GM19397 (cell line): ENCODE data around the gene NLGN1.

Experiments
- ATAC-seq: cut with Tn5 transposase; IDR thresholded peaks from one replicate; pipeline ENCODE4 v1.9.1; 2021; ENCODE audit warnings: mild to moderate bottlenecking, moderate library complexity; ENCODE audit not compliant: unreplicated experiment

Gene NLGN1

DNA sequence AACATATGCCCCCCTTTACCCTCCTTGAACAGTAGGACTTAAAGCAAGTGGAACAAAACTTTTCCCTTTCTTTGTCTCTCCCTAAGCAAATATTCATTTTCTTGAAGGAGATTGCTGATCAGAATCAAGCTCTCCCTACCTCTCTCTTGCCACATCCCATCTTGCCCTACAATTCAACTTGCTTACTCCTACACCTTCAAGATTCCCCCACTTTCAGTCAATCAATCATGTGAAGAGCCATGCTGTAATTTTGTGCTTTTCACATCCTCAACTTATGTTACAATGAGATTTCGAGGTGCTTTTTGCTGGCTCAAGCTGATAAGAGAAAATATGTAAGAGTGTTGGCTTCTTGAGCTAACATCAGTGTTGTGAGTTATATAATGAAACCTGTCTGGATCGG lies 662.9 kb downstream of the NLGN1 start:
- ATAC-seq, result no peak

DNA sequence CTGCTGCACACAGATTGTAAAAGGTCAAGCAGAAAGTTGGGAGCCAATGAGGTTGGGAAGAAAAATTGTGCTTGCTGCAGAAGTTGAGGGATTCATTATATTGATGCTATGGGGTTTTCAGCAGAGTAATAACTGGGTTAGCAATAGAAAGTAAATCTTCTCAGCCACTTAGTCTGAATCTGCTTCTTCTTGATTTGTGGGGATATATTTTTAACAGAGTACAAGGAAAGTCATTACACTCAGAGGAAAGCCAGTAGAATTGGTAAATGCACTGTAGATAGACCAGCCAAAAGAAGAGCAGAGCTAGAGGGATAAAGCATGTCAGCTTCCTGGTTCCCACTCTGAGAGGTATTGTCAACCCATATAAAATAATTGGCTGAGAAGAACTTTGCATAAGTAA lies 663.6 kb downstream of the NLGN1 start:
- no peak for ATAC-seq

DNA sequence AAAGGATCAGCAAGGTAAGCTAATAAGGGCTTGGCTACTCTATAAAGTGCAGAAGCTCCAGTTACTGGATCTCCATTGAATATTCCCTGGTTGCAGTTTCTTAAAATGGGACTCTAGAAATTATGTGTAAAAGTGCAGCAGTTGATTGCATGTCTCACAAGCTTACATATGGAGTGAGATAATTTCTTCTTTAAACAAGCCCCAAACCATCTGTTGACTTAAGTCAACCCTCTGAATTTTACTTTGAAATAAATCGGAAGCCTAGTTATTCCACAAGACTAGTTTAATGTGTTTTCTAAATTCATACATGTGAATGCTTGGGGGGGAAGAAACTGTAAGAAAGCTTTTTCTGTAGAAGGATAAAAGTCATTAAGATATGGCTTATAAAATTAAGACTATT lies 664.2 kb downstream of the NLGN1 start:
- no peak for ATAC-seq

DNA sequence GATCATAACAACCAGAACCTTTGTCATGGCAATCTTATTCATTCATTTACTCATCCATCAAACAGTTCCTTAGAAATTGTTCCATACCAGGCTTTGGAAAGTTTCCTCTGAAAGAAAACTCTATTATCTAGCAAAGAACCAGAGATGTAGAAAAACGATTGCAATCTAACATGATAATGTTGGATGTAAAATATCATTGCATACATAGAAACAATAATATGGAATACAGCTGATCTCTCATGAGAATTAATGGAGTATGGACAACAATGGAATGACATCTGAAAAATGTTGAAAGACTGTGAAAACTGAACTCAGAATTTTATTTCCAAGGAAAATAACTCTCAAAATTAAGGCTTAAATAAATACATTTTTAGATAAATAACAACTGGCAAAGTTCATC lies 665.4 kb downstream of the NLGN1 start:
- no peak for ATAC-seq

DNA sequence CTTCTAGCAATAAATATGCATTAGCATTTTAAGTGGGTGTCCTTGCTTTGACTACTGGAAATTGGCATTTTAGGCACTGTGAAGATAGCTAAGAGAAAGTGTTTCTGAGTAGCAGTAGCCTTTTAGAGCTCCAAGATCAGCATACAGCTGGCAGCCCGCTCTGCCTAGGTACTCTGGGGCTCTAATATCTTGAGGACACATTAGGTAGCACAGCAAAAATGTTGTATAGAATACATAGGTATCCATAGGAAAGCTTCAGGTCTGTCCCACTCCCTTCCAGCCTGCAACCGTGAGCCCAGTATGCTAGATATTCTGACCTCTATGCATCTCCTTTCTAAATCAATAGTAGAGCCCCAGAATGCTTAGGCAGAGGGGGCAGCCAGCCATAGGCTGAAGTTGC lies 670.5 kb downstream of the NLGN1 start:
- no peak for ATAC-seq

DNA sequence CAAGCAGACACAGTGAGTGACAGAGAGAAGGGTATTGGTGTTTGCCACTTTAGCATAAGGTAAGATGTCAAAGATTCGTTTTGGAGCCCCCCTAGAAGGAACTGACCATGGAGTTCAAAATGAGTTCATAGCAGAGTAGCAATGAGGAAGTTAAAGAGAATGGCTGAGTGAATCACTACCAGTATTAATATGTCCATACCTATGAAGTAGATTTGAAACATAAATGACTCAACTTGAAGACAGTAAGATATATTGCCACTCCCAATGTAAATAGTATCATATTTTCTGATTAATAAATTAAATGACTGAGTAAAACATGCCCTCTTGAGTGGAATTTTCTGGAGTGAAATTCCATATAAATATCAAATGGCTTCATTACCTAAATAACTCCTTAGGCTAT lies 675.1 kb downstream of the NLGN1 start:
- ATAC-seq, result no peak

DNA sequence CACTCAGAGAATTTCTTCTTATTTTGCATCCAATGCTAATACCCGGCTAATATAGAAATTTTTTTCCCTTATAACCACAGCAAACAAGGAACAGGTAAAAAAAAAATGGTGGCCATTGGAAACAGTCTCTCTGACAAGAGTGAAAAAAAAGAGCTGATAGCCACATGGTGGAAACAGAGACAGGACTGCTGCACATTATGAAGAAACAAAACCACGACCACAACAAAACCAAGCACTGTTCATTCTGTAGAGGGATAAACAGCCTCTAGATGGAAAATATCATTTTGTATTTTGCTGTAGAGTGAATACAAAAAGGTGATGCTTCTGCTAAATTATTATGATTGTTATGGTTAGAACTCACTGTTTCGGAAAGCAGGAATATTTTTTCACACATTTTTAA lies 686.2 kb downstream of the NLGN1 start:
- no peak for ATAC-seq

DNA sequence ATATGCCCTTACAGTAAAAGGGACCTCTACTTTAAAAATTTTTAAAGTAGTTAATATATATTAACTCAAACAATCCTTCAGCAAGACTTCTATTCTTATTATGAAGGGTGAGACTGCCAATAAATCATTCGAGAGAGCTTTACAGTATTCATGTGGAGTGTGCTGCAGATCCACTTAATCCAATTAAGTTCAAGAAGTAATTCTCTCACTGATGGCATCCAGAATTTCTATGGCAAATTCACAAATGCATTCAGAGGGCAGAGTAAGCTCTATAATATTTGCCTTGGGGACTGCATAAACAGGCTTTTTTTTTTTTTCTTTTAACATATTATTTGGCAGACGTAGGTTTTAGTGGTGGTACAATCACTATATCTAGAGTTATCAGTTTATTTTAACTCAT lies 692.0 kb downstream of the NLGN1 start:
- no peak for ATAC-seq

DNA sequence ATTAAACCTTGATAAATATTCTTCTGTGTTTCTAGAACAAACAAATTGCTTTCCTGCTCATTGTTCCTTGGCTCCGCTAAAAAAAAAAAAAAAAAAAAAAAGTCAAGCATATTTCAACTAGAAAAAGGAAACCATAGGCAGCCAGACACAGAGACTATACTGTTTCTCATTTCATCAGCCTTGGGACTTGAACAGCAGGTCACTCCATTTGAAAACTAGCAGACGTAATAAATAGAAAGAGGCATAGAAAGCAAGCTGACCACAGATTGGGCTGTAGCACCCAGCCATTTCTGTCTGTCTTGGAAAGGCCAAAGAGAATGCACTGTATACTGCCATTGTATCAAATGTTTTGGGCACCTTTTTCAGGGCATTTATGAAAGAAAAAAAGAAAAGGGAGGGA lies 697.1 kb downstream of the NLGN1 start:
- ATAC-seq, result no peak

DNA sequence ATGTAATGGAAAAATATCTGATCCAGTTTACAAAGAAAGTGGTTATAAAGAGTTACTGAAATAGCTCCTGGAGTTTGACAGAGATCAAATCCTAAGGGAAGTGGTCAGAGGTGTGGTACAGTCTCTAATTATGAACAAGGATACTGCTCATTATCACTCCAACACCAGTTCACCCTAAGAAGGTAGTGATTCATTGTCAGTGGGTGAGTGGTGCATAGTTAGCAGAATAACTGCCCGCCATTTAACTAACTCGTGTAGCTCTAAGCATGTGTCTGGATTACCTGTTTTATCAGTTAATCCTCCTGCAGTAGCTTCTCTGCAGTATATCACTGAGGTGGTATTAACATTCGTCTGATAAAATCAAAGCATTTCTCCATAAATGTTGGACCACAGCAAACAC lies 700.1 kb downstream of the NLGN1 start:
- no peak for ATAC-seq

DNA sequence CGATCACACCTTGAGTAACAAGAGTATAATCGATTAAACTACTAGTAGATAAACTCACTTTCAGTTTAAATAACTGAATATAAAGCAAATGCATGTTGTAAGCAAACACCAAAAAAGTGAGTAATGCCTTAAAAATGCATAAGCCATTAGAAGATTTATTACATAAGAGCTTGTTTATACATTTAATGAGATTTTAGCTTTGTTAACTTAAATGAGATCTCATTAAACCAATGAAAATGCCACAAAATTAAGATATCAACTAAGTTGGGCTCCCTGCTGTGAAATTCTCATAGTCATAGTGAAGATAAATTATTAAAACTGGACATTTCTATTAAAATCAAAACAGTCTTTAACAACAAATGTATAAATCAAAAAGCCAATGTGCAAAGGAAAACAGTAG lies 701.2 kb downstream of the NLGN1 start:
- no peak for ATAC-seq

DNA sequence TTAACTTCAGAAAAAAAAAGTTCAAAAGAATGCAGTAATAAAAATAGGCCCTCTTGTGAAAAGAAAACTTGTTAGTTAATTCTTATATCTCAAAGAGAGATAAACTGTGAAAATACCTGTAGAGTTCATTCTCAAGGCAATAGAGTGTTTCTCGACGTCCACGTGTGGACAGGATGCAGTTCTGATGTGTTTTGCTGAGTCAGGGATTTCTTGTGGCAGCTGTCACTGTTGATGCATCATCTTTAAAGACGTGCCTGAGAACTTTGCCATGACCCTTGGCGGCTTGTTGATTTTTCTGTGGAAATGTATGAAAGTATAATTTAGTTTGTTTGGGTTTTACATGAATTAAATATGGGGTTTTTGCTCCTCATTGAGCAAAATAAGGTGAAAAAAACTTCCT lies 702.2 kb downstream of the NLGN1 start:
- ATAC-seq, result no peak

DNA sequence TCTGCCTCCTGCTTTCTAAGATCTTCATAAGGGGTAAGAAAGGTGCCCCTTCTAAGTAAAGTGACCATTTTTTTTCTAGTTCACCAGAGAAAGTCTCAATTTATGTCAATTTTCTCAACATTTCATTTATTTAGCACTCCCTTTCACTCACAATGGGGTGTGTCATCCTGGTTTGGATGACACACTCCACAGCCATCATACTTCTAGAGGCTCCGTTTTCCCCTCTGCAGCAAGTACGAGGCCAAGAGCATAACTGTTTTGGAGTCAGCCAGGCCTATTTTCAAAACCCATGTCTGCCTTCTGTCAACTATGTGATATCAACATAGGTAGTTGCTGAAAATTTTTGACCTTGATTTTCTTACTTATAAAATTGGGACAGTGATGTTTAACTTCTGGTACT lies 703.2 kb downstream of the NLGN1 start:
- no peak for ATAC-seq

DNA sequence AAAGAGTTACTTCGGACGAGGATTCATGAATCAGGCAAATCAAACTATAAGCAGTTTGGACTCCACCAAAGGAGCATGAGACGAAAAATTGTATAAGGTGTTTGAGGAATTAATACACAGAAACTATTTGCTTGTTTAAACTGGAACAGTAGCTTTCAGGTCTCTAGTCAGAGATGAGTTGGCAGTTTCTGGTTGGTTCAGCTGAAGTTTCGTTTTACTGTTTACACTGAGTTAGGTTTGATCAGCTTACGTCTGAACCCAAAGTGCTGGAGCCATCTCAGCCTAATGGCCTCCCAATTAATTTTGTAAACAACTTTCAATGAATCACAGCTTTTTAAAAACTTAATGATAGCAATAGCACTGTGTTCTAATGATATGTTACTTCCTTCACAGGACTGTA lies 703.7 kb downstream of the NLGN1 start:
- no peak for ATAC-seq

DNA sequence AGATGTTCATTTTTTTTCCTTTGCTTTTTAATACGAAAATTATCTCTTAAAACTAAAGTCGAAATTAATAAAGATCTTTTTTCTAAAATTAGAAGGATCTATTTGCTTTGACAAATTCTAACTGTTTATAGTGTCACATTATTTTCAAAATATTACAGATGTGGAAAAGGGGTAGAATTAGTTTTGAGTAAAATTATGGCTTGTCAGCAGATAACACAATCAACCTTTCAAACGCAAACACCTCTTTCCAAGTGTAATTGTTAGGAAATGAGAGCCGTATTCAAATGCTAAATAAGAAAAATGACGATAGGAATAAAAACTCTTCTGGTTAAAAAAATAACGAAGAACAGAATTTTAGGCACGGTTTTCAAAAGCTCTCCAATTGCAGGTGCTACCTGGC lies 704.7 kb downstream of the NLGN1 start:
- no peak for ATAC-seq

DNA sequence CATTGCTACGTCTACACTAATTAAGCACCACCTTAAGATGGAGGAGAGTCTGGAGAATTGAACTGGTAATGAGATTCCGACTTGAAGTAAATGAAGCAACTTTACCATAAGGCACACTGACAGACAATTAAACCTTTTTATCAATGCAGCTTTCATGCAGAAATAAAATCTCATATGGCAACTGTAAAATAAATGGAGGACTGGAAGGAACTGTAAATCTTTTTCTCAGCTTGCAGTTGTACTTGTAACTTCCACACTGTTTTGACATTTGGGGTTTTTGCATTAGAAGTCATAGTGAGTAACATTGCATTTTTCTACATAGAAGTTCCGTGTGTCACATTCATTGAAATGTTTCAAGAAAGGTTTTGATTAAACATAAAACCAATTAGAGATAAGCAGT lies 705.3 kb downstream of the NLGN1 start:
- ATAC-seq, result no peak

DNA sequence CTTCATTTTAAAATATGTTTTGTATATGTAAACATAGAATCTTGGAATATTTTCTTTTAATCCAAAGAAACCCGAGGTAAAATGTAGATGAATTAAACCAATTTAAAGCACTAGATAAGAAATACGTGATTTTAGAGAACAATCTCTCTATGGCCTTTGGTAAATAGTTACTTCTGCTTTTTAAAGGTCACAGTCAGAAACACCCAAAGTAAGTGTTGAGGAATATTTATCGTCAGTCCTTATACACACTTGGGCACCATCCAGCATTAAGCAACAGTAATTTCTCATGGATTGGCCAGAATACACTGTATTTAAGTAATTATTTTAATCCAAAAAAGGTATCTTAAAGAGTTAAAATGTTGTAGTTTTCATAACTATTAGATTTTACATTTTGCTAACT lies 713.2 kb downstream of the NLGN1 start:
- no peak for ATAC-seq

DNA sequence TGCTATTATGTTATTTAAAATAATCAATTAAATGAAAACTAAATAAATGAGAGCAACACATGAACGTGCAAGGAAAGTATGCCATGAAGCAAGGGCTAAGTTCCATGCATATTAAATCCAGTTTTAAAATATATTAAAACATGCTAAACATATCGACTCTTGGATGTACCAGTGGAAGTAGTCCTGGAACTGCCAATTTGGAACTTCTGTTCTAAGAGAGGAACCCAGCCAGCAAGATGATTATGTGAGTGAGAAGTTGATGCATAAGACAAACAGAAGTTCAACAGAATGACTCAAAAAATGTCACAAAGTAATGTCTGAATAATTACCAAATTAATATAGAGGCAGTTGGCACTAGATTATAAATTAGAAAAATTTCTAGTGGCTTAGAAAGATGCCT lies 714.2 kb downstream of the NLGN1 start:
- no peak for ATAC-seq

DNA sequence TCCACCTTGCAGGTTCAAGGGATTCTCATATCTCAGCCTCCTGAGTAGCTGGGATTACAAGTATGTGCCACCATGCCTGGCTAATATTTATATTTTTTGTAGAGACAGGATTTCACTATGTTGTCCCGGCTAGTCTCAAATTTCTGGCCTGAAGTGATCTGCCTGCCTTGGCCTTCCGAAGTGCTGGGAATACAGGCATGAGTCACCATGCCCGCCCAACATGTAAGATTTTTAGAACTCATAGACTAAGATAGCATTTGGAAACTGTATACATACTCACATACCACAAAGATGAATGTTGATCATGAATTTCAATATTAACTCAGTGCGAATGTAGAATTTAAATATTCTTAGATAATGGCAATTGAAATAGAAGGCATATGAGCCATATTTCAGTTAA lies 718.9 kb downstream of the NLGN1 start:
- no peak for ATAC-seq

DNA sequence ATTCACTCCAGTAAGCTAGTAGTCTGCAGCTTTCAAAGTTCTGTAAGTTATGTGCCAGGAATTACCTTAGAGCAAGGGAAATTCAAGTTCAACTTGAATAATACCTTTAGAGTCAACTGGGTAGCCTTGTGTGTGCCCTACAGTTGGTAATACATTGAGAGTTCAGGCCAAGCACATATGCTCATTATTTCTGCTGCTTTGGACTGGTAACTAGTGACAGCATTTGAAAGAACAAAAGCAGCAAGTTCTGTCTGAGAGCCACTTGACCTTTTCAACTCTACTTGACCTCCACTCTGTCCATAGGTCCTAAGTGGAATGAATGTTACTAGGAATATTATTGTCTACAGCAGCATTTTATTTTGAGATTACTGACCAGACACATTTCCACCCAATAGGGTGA lies 723.5 kb downstream of the NLGN1 start:
- ATAC-seq, result no peak

DNA sequence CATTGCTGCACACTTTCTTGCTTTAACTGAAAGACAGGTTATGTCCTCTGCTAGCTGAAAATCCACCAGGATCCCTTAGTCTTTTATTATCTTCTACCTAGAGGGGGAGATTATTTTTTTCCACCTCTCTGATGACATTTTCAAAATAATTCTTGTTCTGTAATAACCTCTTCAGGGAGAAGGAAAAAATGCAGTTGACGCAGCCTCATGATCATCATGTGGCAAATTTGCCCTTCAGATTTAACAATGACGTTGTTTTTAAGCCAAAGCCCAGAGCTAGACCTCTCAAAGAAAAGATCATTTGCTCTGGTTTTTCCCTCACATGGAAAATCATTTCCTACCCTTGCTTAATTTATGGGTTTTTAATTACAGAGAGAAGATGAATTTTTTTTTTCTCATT lies 724.9 kb downstream of the NLGN1 start:
- ATAC-seq, result no peak

DNA sequence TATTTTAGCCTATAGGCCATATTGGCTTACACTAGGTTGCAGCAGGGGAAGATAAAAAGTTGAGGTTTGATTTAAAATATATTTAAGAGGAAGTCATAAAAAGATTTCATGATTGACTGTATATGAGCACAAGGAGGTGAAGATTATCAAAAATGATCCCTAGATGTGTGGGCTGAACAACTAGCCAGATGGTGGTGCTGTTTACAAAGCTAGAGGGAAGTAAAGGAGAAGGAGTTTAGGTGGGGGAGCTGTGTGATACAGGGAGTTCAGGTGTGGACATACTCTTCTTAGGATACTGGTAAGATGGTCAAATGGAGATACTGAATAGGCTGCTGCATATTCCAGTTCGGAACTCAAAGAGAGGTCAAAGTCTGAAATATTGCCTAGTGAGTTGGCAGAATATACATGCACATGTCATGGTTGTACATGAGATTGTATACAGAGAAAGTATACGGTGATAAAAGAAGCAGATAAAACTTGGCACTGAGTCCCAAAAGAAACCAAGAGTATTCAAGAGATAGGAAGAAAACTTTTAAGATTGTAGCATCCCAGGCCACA lies 727.8 kb downstream of the NLGN1 start:
- no peak for ATAC-seq

DNA sequence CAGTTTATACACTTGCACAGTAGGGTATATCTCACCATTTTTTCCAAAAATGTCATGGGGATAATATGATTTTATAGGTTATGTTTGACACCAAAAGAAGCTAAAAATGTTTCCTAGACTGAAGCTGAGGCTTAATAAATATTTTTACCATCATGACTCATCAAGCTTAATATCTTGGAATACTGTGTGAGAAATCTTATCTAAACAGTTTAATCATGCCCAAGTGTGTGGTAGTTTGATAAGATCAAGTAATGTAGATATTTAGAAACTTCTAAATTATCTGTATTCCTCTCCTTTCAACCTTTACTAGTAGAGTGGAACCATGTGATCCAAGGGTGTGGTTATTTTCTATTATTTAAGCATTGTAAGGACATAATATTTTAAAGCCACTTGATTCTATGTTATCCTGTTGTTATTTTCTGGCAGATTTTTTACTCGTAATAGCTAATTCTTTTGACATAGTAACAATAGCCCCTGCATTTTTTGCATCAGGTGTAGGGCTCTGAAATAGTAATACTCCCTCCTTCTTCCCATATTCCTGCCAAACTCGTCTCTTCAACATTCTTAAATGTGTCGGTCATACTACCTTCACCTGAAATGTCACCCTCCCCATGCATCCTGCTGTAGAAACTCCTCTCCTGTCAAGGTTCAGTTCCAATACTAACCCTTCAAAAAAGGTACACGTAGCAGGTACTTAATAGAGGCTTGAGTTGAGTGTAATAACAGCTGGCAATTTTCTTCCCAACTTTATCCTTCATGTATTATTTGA lies 729.6 kb downstream of the NLGN1 start:
- no peak for ATAC-seq
